ENCODE data around the gene VMO1.
"Not testable (repeated sequence)": the region's sequence is repeated elsewhere in the genome, so short reads cannot be mapped to it uniquely, and the experiment has no call there.

Gene VMO1

GRCh38 chr17:4833178-4833940, 47.2 kb upstream of the VMO1 start, which contains the start of gene MINK1:
Gene MINK1, plus strand, starts transcription at chr17:4833340. Its CDS starts 244 bp downstream, at chr17:4833584.
- H3K4me1 ChIP-seq (ENCODE audit: low read length): peaks cover 23% of the 10 kb centered on the region; the same call in 1 of the 2 replicates
- H3K27me3 ChIP-seq (replicated peaks; ENCODE audit: insufficient read depth, low read length): 0 out of 2 replicates have a peak, but pooled peaks cover 3% of the 10 kb centered on the region
- H3F3A ChIP-seq (ENCODE audit: insufficient read depth, low read length): peaks cover 3% of the 10 kb centered on the region; the same call in 1 of the 2 replicates
- H3K9me2 ChIP-seq (replicated peaks; ENCODE audit: insufficient read depth, low read length): no peaks in the 10 kb centered on the region
- no peaks in the 10 kb centered on the region for H3K9me3 ChIP-seq (replicated peaks; ENCODE audit: insufficient read depth, low read length)
- peak within 1 kb of the TSS; percentile 99 for H3K4me2 ChIP-seq (ENCODE audit: low read depth, low read length)
- no peaks in the 10 kb centered on the region for H4K20me1 ChIP-seq (ENCODE audit: insufficient read depth, low read length)
- peak within 1 kb of the TSS; percentile 92 for H3K4me3 ChIP-seq (ENCODE audit: low read length)
- H3K9ac ChIP-seq (ENCODE audit: low read length): peak within 1 kb of the TSS; percentile 80
- no peaks in the 10 kb centered on the region for H3K36me3 ChIP-seq (replicated peaks; ENCODE audit: insufficient read depth, low read length)
- DNase-seq: peak; percentile 96
- peaks cover 51% of the 10 kb centered on the region for H3K79me2 ChIP-seq (ENCODE audit: low read length)
- peak within 1 kb of the TSS; percentile 49; the same call in 1 of the 2 replicates for H3K27ac ChIP-seq (ENCODE audit: low read length)
- no peak for TF ChIP-seq CTCF (IDR thresholded peaks at IDR 0.05; ENCODE audit: low read length)
- TF ChIP-seq EZH2phosphoT487 (IDR thresholded peaks at IDR 0.05; ENCODE audit: low read length): no peak
- TF ChIP-seq EZH2 (optimal IDR thresholded peaks at IDR 0.05; ENCODE audit: low read depth, low read length): no peak
- H2AFZ ChIP-seq (ENCODE audit: low read length): peak within 1 kb of the TSS; percentile 97

GRCh38 chr17:4832829-4833177, 46.6 kb upstream of the VMO1 start:
- H3K36me3 ChIP-seq (replicated peaks; ENCODE audit: insufficient read depth, low read length); H3K9me2 ChIP-seq (replicated peaks; ENCODE audit: insufficient read depth, low read length); H3F3A ChIP-seq (ENCODE audit: insufficient read depth, low read length); H3K9me3 ChIP-seq (replicated peaks; ENCODE audit: insufficient read depth, low read length); H4K20me1 ChIP-seq (ENCODE audit: insufficient read depth, low read length); H3K27me3 ChIP-seq (replicated peaks; ENCODE audit: insufficient read depth, low read length); DNase-seq: not testable (repeated sequence)
- Histone ChIP-seq H3K9ac (ENCODE audit: low read length) (peak overlapping the region; percentile 79), H3K4me3 (ENCODE audit: low read length) (peak overlapping the region; percentile 92), H3K27ac (ENCODE audit: low read length) (peak overlapping the region; percentile 49; the same call in 1 of the 2 replicates), H3K79me2 (ENCODE audit: low read length) (peaks cover 46% of the 10 kb centered on the region), H2AFZ (ENCODE audit: low read length) (peak overlapping the region; percentile 97), H3K4me1 (ENCODE audit: low read length) (peaks cover 23% of the 10 kb centered on the region; the same call in 1 of the 2 replicates), H3K4me2 (ENCODE audit: low read depth, low read length) (peak overlapping the region; percentile 88)

GRCh38 chr17:4827399-4827798, 41.2 kb upstream of the VMO1 start:
- TF ChIP-seq EZH2phosphoT487 (IDR thresholded peaks at IDR 0.05; ENCODE audit: low read length) (no peak), CTCF (IDR thresholded peaks at IDR 0.05; ENCODE audit: low read length) (no peak), EZH2 (optimal IDR thresholded peaks at IDR 0.05; ENCODE audit: low read depth, low read length) (no peak)
- Histone ChIP-seq H3K4me3 (ENCODE audit: low read length) (no peak overlapping the region), H3F3A (ENCODE audit: insufficient read depth, low read length) (no peaks in the 10 kb centered on the region), H2AFZ (ENCODE audit: low read length) (no peak overlapping the region), H3K9me3 (replicated peaks; ENCODE audit: insufficient read depth, low read length) (no peaks in the 10 kb centered on the region), H3K79me2 (ENCODE audit: low read length) (no peaks in the 10 kb centered on the region), H3K9ac (ENCODE audit: low read length) (no peak overlapping the region), H4K20me1 (ENCODE audit: insufficient read depth, low read length) (no peaks in the 10 kb centered on the region), H3K9me2 (replicated peaks; ENCODE audit: insufficient read depth, low read length) (no peaks in the 10 kb centered on the region), H3K4me2 (ENCODE audit: low read depth, low read length) (no peak overlapping the region), H3K36me3 (replicated peaks; ENCODE audit: insufficient read depth, low read length) (no peaks in the 10 kb centered on the region), H3K4me1 (ENCODE audit: low read length) (no peaks in the 10 kb centered on the region), H3K27me3 (replicated peaks; ENCODE audit: insufficient read depth, low read length) (0 out of 2 replicates have a peak, but pooled peaks cover 3% of the 10 kb centered on the region), H3K27ac (ENCODE audit: low read length) (no peak overlapping the region)
- DNase-seq: no peak

All from MM.1S (cell line).